GM10248 (cell line): ENCODE data around the gene ENAM.

Experiments used
- CTCF ChIA-PET: fragments of 300-600 bp; sonication (Branson Sonifier 250); formaldehyde crosslinking; extraction: SDS; loops from one replicate; lab custom pipeline; 2021; ENCODE audit warnings: antibody characterized with exemption; lab: Yijun Ruan, JAX
- POLR2A ChIA-PET: fragments of 350-650 bp; sonication (Branson Sonifier 250); formaldehyde crosslinking; extraction: SDS; loops from one replicate; lab custom pipeline; 2020; ENCODE audit warnings: antibody characterized with exemption; lab: Yijun Ruan, JAX
- DNase-seq: peaks from one replicate; pipeline ENCODE4 v3.0.0; 2012; ENCODE audit errors: extremely low spot score
- TF ChIP-seq, protein P1 (sequence below): IDR thresholded peaks from 2 replicates; pipeline ENCODE4 v1.5.1; 2012; ENCODE audit warnings: mild to moderate bottlenecking, low read depth; ENCODE audit errors: extremely low read depth, missing control alignments, control extremely low read depth

ENAM gene

DNA sequence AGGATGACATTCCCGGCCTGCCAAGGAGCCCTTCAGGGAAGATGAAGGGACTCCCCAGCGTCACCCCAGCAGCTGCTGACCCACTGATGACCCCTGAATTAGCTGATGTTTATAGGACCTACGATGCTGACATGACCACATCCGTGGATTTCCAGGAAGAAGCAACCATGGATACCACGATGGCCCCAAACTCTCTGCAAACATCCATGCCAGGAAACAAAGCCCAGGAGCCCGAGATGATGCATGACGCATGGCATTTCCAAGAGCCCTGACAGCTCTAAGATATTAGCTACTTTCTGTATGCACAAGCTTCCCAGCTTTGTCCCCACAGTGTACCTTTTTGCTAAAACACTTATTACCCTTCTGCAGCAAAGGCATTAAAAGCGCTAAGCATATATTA lies 22.1 kb upstream of the ENAM start:
- no peak for DNase-seq
- POLR2A ChIA-PET: no interaction called here
- CTCF ChIA-PET: interaction anchor here (1.0 to 2.2 kb wide), 4 partner anchors 10 to 50 kb away, joined by 3 to 13 read pairs (median 7); no protein-coding TSS in a partner anchor
- TF ChIP-seq, protein P1, sequence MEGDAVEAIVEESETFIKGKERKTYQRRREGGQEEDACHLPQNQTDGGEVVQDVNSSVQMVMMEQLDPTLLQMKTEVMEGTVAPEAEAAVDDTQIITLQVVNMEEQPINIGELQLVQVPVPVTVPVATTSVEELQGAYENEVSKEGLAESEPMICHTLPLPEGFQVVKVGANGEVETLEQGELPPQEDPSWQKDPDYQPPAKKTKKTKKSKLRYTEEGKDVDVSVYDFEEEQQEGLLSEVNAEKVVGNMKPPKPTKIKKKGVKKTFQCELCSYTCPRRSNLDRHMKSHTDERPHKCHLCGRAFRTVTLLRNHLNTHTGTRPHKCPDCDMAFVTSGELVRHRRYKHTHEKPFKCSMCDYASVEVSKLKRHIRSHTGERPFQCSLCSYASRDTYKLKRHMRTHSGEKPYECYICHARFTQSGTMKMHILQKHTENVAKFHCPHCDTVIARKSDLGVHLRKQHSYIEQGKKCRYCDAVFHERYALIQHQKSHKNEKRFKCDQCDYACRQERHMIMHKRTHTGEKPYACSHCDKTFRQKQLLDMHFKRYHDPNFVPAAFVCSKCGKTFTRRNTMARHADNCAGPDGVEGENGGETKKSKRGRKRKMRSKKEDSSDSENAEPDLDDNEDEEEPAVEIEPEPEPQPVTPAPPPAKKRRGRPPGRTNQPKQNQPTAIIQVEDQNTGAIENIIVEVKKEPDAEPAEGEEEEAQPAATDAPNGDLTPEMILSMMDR: no peak

DNA sequence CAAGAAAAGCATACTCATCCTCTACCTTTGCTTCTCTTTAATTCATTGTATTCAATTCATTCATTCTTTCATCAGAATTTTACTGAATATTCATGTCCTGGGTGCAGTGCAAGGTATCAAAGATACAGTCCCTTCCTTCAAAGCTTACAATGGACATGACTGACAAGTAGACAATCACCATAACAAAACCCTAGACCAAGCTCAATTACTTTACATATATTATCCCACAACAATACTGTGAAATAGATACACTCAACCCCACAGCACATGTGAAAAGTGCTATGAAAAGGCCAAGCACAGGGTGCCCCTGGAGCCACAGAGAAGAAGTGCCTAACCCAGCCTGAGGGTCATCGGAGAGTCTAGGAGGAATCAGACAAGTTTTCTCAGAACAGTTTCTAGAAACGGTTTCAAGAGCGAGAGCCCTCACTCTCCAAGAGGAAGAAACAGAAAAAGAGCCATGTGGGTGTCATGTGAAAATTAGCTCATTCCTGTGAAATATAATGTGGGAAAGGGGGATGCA lies 21.1 kb upstream of the ENAM start:
- TF ChIP-seq, protein P1: no peak
- DNase-seq: no peak
- ChIA-PET CTCF (interaction anchor here (0.9 to 2.2 kb wide), 5 partner anchors 9 to 1107 kb away, joined by 3 to 13 read pairs (median 3); no protein-coding TSS in a partner anchor), POLR2A (no interaction called here)

DNA sequence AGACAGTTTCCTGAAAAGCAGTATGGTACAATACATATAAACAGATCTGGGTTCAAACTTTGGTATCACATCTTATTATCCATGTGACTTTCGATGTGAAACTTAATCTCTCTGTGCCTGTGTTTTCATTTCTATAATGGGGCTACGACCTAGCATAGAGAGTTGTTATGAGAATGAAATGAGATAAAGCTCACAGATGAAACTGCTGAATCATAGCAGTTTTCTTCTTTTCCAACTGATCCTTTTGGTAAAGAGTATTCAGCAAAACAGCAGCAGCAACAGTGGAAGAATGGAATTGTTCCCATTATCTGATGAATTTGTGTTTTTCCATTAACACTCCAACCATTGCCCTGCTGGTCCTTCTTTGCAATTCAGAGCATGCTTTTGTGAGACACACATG lies 20.2 kb upstream of the ENAM start:
- TF ChIP-seq, protein P1: no peak
- ChIA-PET POLR2A (no interaction called here), CTCF (no interaction called here)

DNA sequence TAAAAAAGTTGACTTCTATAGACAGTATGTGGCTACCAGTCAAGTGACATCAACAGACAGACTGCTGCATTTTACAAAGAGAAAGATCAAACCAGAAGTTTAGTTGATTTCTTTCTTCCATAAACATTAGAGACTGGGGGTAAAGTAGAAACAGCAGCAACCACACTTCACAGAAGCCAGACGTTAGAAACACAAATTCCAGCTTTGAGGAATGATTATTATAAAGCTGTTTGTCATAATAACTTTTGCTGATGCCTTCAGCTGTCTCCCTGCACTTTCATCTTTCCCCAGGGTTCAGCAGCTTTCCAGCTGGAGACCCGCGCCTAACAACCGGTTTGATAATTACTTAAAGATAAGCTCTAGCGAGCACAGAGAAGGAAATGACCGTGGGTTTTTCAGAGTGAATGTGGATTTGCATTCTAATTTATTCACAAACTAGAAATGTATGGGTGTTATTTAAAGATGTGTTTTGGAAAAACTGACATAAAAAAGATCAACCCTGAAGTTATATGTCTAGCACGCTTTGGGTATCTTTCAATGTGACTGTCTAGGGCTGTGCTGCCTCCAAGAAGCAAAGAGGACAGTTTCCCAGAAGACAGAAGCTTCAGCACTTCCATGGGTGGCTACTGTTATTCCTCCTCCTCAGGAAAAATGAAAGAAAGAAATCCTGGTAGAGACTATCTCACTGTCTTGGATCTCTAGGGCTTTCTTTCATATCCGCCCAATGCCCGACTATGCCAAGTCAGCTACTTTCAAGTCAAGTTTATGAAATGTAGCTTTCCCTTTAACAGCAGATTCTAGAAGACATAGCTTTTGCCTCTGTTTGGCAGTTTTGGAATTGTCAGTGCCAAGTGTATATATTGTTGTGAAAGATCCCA lies 15.0 kb upstream of the ENAM start:
- POLR2A ChIA-PET: no interaction called here
- TF ChIP-seq, protein P1: no peak
- no peak for DNase-seq
- CTCF ChIA-PET: interaction anchor here (0.7 to 3.2 kb wide), 8 partner anchors 11 to 731 kb away, joined by 3 to 20 read pairs (median 4); partner anchors contain the start of gene ENAM

More for the DNA sequence above, 20.2 kb upstream of the ENAM start:
- DNase-seq: no peak

DNA sequence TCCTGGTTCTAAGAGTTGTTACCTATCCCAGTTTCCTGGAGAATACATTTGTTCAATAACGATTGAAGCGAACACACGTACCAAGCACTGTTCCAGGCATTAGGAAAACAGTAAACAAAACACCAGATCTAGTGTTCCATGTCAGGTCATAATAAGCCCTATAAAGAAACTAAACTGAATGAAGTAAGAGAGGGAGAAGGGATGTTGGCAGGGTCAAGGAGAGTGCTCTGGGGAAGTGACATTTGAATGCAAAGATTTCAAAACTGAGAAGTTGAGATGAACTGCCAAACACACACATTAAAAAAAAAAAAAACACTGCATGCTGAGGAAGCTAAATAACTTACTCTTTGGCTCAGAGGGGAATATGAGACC lies 14.4 kb upstream of the ENAM start:
- no peak for DNase-seq
- ChIA-PET POLR2A (no interaction called here), CTCF (interaction anchor here (0.8 to 3.2 kb wide), 8 partner anchors 12 to 730 kb away, joined by 3 to 20 read pairs (median 4); partner anchors contain the start of gene ENAM)
- TF ChIP-seq, protein P1: no peak

DNA sequence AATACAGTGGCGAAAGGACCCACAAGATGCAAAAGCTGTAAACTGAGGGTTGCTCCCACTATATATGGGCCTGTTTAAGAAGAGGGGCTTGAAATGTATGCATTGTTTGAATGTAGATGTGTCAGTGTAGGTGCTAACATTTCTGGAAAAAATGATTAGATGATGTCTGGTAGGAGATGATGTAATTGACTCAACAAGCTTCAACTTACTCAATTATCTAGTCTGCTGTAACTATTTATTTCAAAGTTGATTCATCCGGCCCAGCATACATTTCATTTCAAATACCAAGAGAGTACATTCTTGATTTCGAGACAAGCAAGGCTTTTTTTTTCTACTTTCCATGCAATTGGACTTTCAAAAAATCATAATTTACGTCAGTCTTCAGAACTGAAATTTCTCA lies 9.3 kb upstream of the ENAM start:
- ChIA-PET CTCF (no interaction called here), POLR2A (no interaction called here)
- TF ChIP-seq, protein P1: no peak
- DNase-seq: no peak
